ENCODE measurements around the gene GSE1.

The GSE1 gene

DNA sequence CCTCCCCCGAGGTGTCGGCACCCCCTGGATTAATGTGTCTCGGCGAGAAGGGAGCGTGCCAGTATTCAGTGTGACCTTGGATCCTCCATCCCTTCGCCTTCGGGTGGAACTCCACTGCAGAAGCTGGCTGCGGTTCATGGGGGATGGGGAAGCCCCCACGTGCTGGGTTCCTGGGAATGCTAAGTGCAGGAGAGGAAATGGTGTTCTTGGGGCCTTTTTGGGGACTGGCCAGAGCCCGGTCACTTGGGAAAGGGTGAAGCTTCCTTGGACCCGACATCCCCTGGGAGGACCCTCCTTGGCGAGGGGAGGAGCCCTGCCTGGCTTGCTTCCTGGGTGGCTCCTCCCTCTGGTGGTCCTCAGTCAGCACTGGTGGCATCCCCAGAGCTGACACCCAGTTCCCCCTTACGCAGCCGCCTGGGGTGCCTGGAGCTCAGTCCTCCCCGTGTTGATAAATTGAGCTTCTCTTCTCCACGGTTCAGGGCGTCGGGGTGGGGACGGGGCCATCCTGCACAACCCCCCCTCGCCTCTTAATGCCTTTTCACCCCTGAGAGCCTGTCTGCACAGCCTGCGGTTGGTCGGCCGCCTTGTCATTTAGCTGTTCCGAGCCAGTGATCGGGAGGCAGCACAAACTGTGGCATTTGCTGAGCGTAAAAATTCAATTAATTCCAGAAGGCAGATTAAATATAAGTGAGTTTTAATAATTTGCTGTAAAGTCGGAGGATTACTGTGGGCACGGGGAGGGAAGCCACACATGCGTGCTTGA is 30.7 kb upstream of the GSE1 start:
- no peak for DNase-seq (ENCODE audit: low spot score)
- TF ChIP-seq, protein P1, sequence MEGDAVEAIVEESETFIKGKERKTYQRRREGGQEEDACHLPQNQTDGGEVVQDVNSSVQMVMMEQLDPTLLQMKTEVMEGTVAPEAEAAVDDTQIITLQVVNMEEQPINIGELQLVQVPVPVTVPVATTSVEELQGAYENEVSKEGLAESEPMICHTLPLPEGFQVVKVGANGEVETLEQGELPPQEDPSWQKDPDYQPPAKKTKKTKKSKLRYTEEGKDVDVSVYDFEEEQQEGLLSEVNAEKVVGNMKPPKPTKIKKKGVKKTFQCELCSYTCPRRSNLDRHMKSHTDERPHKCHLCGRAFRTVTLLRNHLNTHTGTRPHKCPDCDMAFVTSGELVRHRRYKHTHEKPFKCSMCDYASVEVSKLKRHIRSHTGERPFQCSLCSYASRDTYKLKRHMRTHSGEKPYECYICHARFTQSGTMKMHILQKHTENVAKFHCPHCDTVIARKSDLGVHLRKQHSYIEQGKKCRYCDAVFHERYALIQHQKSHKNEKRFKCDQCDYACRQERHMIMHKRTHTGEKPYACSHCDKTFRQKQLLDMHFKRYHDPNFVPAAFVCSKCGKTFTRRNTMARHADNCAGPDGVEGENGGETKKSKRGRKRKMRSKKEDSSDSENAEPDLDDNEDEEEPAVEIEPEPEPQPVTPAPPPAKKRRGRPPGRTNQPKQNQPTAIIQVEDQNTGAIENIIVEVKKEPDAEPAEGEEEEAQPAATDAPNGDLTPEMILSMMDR (IDR thresholded peaks at IDR 0.05; ENCODE audit: extremely low read depth, missing control alignments), result no peak

DNA sequence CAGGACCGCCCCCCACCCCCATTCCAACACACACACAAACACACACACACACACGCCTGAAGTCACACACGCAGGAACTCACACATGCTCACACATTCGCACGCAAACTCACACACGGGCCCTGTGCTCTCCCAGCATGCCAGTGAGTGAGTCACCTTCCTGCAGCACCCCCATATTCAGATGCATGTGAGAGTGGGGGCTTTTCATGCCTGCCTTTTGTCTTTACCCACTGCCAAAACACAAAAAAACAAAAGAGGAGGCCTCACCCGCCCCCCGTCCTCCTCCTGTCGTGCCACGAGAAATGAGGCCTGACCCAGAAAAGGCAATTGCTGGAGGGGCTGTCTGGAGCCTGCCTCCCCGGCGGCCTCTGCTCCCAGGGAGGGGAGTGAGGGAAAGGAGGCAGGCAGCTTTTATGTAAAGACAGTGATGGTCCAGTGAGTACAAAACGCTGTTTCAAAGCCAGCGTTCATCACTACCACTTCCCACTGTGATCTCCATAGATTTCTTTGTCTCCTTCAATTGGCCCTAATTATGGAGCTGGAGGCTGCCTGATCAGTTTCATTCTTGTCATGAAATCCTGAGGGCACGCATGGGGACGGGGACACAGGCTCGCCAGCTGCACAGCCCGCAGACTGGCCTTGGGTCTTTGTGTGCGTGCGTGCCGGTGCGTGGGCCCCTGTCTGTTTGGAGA is 29.5 kb upstream of the GSE1 start:
- no peak for DNase-seq (ENCODE audit: low spot score)
- TF ChIP-seq, protein P1 (IDR thresholded peaks at IDR 0.05; ENCODE audit: extremely low read depth, missing control alignments), result no peak

DNA sequence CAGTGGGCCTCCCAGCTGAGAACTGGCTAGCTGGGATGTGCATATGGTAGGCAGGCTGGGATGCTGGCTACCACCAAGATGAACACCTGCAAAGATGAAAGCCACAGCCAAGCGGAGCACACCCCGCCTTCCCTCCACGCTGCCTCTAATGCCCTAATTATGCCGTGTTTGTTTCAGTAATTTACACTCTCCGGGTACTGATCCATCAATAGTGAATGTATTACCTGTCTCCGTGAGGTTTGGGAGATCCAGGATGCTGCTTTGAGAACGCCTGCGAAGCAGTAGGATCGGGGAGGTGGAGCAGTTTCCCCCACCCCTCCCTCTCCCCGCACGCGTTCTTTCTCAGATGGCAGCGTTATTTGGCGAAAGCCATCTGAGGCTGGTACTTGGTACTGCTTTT is 28.9 kb upstream of the GSE1 start:
- TF ChIP-seq, protein P1 (IDR thresholded peaks at IDR 0.05; ENCODE audit: extremely low read depth, missing control alignments), result no peak
- no peak for DNase-seq (ENCODE audit: low spot score)

DNA sequence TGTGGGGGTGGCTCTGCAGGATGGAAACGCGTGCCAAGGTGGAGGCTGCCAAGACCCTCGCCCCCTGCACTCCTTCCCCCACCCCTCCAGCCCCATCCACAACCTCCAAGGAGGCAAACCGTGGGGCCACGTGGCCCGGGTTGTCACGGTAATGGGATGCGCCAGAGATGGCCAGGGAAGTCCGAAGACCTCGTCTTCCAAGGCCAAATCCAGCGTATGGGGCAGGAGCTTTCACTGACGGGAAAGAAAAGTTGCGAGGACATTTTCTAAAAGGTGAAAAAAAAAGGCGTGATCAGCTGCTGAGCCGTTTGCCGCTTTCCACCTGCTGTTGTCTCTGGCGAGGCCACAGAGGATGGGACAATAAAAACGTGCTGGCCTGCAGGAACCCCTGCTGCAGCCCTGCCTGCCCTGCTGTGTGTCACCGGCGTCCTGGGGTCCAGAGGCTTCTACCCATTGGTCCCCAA is 28.3 kb upstream of the GSE1 start:
- TF ChIP-seq, protein P1 (IDR thresholded peaks at IDR 0.05; ENCODE audit: extremely low read depth, missing control alignments), result no peak
- DNase-seq (ENCODE audit: low spot score), result no peak

DNA sequence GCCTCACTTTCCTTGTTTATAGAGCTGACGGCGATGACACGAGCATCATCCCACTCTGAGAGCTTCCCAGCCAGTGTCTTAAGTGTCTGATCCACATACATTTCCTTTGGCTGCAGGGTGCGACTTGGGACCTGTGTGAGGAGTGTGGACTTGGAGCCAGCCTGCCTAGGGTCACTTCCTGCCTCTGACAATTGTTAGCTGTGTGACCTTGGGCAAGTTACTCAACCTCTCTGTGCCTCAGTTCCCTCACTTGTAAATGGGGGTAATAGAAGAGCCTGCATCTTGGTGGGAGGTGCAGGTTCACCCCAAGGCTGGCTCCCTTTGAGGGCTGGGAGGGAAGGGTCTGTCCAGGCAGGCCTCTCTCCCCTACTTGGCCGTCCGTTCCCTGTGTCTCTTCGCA is 27.4 kb upstream of the GSE1 start:
- TF ChIP-seq, protein P1 (IDR thresholded peaks at IDR 0.05; ENCODE audit: extremely low read depth, missing control alignments), result no peak
- no peak for DNase-seq (ENCODE audit: low spot score)

DNA sequence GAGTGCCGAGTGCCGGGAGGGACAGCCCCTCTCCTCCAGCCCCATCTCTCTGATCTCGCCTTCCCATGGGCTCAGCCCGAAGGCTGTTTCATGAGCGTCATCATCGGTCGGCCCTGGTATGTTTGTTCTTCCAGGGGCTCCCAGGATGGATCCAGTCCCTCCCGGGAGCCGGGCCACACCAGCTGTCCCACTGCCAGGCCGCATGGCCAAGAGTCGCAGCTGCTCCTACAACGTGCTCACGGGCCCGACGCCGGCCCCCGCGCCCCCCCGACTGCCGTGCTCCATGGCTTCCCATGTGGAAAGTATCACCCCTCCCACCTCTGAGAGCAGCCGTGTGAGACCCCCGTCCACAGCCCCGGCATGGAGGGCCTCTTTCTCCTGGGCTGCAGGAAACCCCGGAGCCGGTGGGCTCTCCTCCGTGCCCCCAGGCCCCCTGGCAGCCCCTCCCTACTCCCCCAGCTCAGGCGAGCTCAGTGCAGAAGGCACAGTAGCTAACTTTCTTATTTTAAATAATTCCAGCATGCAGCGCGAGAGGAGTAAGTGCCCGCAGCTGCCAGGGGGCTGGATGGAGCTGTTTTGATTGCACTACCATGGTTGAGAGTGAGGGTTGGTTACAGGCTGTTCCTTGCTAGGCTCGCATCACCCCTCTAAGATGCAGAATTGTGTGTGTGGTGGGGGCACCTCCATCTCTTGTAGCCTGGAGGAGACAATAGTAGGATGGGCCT is 26.6 kb upstream of the GSE1 start:
- TF ChIP-seq, protein P1 (IDR thresholded peaks at IDR 0.05; ENCODE audit: extremely low read depth, missing control alignments), result no peak
- no peak for DNase-seq (ENCODE audit: low spot score)
